SK-N-SH (cell line): ENCODE data around the gene HEPHL1. TPM values are rescaled to one million over a fixed set of nuclear protein-coding genes. Genes with fewer than 3 reads are reported as not detected.

Experiments used
- CTCF ChIA-PET: fragments of 300-600, 350-600 bp; formaldehyde crosslinking; extraction: SDS; loops from one replicate; lab custom pipeline; 2021; lab: Yijun Ruan, JAX
- POLR2A ChIA-PET: fragments of 350-600 bp; sonication (Branson Sonifier 250); formaldehyde crosslinking; extraction: SDS; loops from one replicate; lab custom pipeline; 2020; ENCODE audit warnings: antibody characterized with exemption, inconsistent platforms; lab: Yijun Ruan, JAX
- DNase-seq: peaks from one replicate; pipeline ENCODE4 v3.0.0; 2012
- H2AFZ ChIP-seq: fragments of 200-600 bp; sonication (generic); 2 replicates; pipeline ENCODE4 v1.8.1; 2016; ENCODE audit warnings: antibody characterized with exemption, mild to moderate bottlenecking, low read depth
- H3F3A ChIP-seq: fragments of 200-600 bp; sonication (generic); replicated peaks from 2 replicates; pipeline ENCODE3; 2016; ENCODE audit warnings: antibody characterized with exemption, mild to moderate bottlenecking; ENCODE audit not compliant: insufficient read depth
- H3K27ac ChIP-seq, 2 experiments: fragments of 200-500 bp in 1 of 2; fragments of 200-600 bp in 1 of 2; sonication (Bioruptor generic) in 1 of 2; sonication (generic), shearing (Covaris generic) in 1 of 2; 2 replicates each; pipeline versions ENCODE4 v1.5.1 to v1.6.1; 2014 to 2016; ENCODE audit warnings: low read depth in 2 of 2, inconsistent platforms in 1 of 2, low read length in 1 of 2, mild to moderate bottlenecking in 1 of 2, mixed read lengths in 1 of 2
- H3K27me3 ChIP-seq: fragments of 200-600 bp; sonication (generic), shearing (Covaris generic); 2 replicates; pipeline ENCODE4 v1.6.1; 2016; ENCODE audit warnings: mixed run types; ENCODE audit not compliant: insufficient read depth
- H3K36me3 ChIP-seq, 2 experiments: fragments of 200-500 bp in 1 of 2; fragments of 200-600 bp in 1 of 2; sonication (Bioruptor generic) in 1 of 2; sonication (generic) in 1 of 2; replicated peaks in 1 of 2; 2 replicates each; pipeline versions ENCODE3 to v1.5.1; 2014 to 2016; ENCODE audit warnings: low read length in 1 of 2, mild to moderate bottlenecking in 1 of 2; ENCODE audit not compliant: insufficient read depth in 2 of 2, control insufficient read depth in 1 of 2
- H3K4me1 ChIP-seq, 2 experiments: fragments of 200-500 bp in 1 of 2; fragments of 200-600 bp in 1 of 2; sonication (Bioruptor generic) in 1 of 2; sonication (generic), shearing (Covaris generic) in 1 of 2; 2 replicates each; pipeline versions ENCODE4 v1.5.1 to v1.6.1; 2014 to 2016; ENCODE audit warnings: low read depth in 1 of 2, low read length in 1 of 2, mixed run types in 1 of 2; ENCODE audit not compliant: insufficient read depth in 2 of 2, control insufficient read depth in 1 of 2
- H3K4me2 ChIP-seq: fragments of 200-600 bp; sonication (generic), shearing (Covaris generic); 2 replicates; pipeline ENCODE4 v1.6.1; 2017; ENCODE audit warnings: mixed run types
- H3K4me3 ChIP-seq, 2 experiments: fragments of 200-500 bp in 1 of 2; fragments of 200-600 bp in 1 of 2; sonication (Bioruptor generic) in 1 of 2; sonication (generic), shearing (Covaris generic) in 1 of 2; 2 replicates each; pipeline versions ENCODE4 v1.5.1 to v1.8.1; 2014 to 2016; ENCODE audit warnings: low read depth in 2 of 2, inconsistent platforms in 1 of 2, low read length in 1 of 2, mild to moderate bottlenecking in 1 of 2, mixed read lengths in 1 of 2, moderate library complexity in 1 of 2
- H3K79me2 ChIP-seq: fragments of 200-600 bp; sonication (generic); 2 replicates; pipeline ENCODE4 v1.8.1; 2017; ENCODE audit warnings: mild to moderate bottlenecking; ENCODE audit not compliant: insufficient read depth
- H3K9ac ChIP-seq: fragments of 200-600 bp; sonication (generic); 2 replicates; pipeline ENCODE4 v1.6.1; 2017; ENCODE audit warnings: mixed run types
- H3K9me2 ChIP-seq: fragments of 200-600 bp; sonication (generic); 2 replicates; pipeline ENCODE4 v1.6.1; 2017; ENCODE audit warnings: mixed run types
- H3K9me3 ChIP-seq: fragments of 200-600 bp; sonication (generic); 2 replicates; pipeline ENCODE4 v1.6.1; 2017; ENCODE audit warnings: mixed run types, mild to moderate bottlenecking, moderate library complexity
- H4K20me1 ChIP-seq: fragments of 200-600 bp; sonication (generic); 2 replicates; pipeline ENCODE4 v1.6.1; 2017; ENCODE audit warnings: mild to moderate bottlenecking, mixed run types; ENCODE audit not compliant: insufficient read depth
- CHD2 ChIP-seq: fragments of 150-350 bp; IDR thresholded peaks from 2 replicates; pipeline ENCODE4 v1.6.1; 2018; ENCODE audit warnings: low read length; ENCODE audit not compliant: partially characterized antibody
- FOXJ3 ChIP-seq: sonication (generic); formaldehyde crosslinking; IDR thresholded peaks from 2 replicates; pipeline ENCODE4 v1.5.1; 2020; ENCODE audit warnings: mild to moderate bottlenecking, missing genetic modification reagents
- FOXM1 ChIP-seq: IDR thresholded peaks from 2 replicates; pipeline ENCODE4 v1.4.0; 2012; ENCODE audit warnings: low read depth, mild to moderate bottlenecking
- MEF2A ChIP-seq: IDR thresholded peaks from 2 replicates; pipeline ENCODE4 v1.4.0; 2012; ENCODE audit warnings: low read depth, borderline replicate concordance
- NRF1 ChIP-seq: IDR thresholded peaks from 2 replicates; pipeline ENCODE4 v1.6.1; 2012; ENCODE audit warnings: low read depth, mild to moderate bottlenecking, low read length
- RFX5 ChIP-seq: IDR thresholded peaks from 2 replicates; pipeline ENCODE4 v1.6.1; 2012; ENCODE audit warnings: mild to moderate bottlenecking, improper control_type of control experiment, low read length
- SMC3 ChIP-seq: IDR thresholded peaks from 2 replicates; pipeline ENCODE4 v1.6.1; 2012; ENCODE audit warnings: low read depth, low read length, improper control_type of control experiment
- ZBTB33 ChIP-seq: IDR thresholded peaks from 2 replicates; pipeline ENCODE4 v1.4.0; 2012; ENCODE audit warnings: low read depth, borderline replicate concordance
- WGBS: methylation state at CpG from one replicate; pipeline ENCODE4 v1.1.6; 2017; ENCODE audit warnings: low lambda C conversion rate; 5-methylcytosine and 5-hydroxymethylcytosine counted together
- polyA plus RNA-seq, 3 experiments: library from polyadenylated mRNA; depleted of rRNA; stranded (reverse); fragments of >200 nt; gene quantifications; 2 replicates each; pipeline ENCODE4 v1.2.3, GENCODE V29; 2012

The HEPHL1 gene
- polyA plus RNA-seq, 1 of the 3 experiments (the other 2 are of a cell fraction), result not detected

GRCh38 chr11:94077552-94078293 lies 56.6 kb downstream of the HEPHL1 start (continued):
- TF ChIP-seq FOXJ3 (no peak), MEF2A (no peak), FOXM1 (no peak), NRF1 (no peak), CHD2 (no peak)

GRCh38 chr11:94084164-94084563 lies 63.0 kb downstream of the HEPHL1 start:
- no peaks in the 10 kb centered on the region; the same call in 1 of the 2 replicates for H3K27me3 ChIP-seq
- H3K4me1 ChIP-seq, result no peaks in the 10 kb centered on the region; a peak in 1 of 4 replicates
- no peaks in the 10 kb centered on the region for H3K36me3 ChIP-seq
- H3K9ac ChIP-seq, result no peak overlapping the region
- no peak for DNase-seq
- H3K4me2 ChIP-seq, result no peak overlapping the region
- H3K4me3 ChIP-seq, result no peak overlapping the region
- H3K9me3 ChIP-seq, result no peaks in the 10 kb centered on the region
- no peak overlapping the region for H2AFZ ChIP-seq
- ChIA-PET CTCF (no interaction called here), POLR2A (no interaction called here)
- TF ChIP-seq SMC3, result no peak
- H3F3A ChIP-seq, result no peaks in the 10 kb centered on the region
- WGBS, result 47% methylated on average over 1 of the region's 1 CpG
- no peak overlapping the region for H3K27ac ChIP-seq
- no peaks in the 10 kb centered on the region for H3K9me2 ChIP-seq
- no peaks in the 10 kb centered on the region for H3K79me2 ChIP-seq
- H4K20me1 ChIP-seq, result no peaks in the 10 kb centered on the region

GRCh38 chr11:94088906-94089305 lies 67.8 kb downstream of the HEPHL1 start:
- POLR2A ChIA-PET, result no interaction called here
- Histone ChIP-seq H3K9me3 (no peaks in the 10 kb centered on the region), H3K9me2 (no peaks in the 10 kb centered on the region), H3K4me2 (no peak overlapping the region), H3K36me3 (no peaks in the 10 kb centered on the region), H2AFZ (no peak overlapping the region), H4K20me1 (no peaks in the 10 kb centered on the region), H3K4me3 (no peak overlapping the region), H3K4me1 (no peaks in the 10 kb centered on the region; a peak in 1 of 4 replicates), H3K9ac (no peak overlapping the region), H3K27ac (no peak overlapping the region), H3K27me3 (no peaks in the 10 kb centered on the region; the same call in 1 of the 2 replicates), H3K79me2 (no peaks in the 10 kb centered on the region), H3F3A (no peaks in the 10 kb centered on the region)
- WGBS, result 82% methylated on average over 21 of the region's 21 CpGs
- no peak for DNase-seq
- CTCF ChIA-PET, result no interaction called here
- TF ChIP-seq SMC3, result no peak
- no peak for TF ChIP-seq FOXJ3
- no peak for TF ChIP-seq RFX5
- TF ChIP-seq ZBTB33, result no peak
